Measurements from ENCODE around the gene RARB. TPM values are rescaled to one million over a fixed set of nuclear protein-coding genes. Genes with fewer than 3 reads are reported as not detected.

RARB gene
- total and polyA plus RNA-seq, 10 donors: 1.5 to 13.0 (median 7.5) TPM

GRCh38 chr3:25474052-25474451, 46.0 kb downstream of the RARB start:
- intact Hi-C loops (cut with DNase I; ENCODE audit: low total_unique reads): no loop called here
- 90 to 100% (median 93%) methylated on average over 1 of the region's 1 CpG for WGBS, 5 donors

GRCh38 chr3:25476639-25477038, 48.6 kb downstream of the RARB start:
- Histone ChIP-seq H3K36me3 (no peaks in the 10 kb centered on the region), H3K4me3 (no peak overlapping the region), H3K27ac (no peak overlapping the region), H3K9me3 (no peaks in the 10 kb centered on the region), H3K27me3 (replicated peaks in 1 of 7) (no peaks in the 10 kb centered on the region), H3K4me1 (peaks cover 0 to 16% (median 7%) of the 10 kb centered on the region in 6 donors)
- TF ChIP-seq POLR2A (IDR thresholded peaks at IDR 0.05) (no peak), POLR2AphosphoS5 (IDR thresholded peaks at IDR 0.05) (no peak)
- TF ChIP-seq, protein P1, sequence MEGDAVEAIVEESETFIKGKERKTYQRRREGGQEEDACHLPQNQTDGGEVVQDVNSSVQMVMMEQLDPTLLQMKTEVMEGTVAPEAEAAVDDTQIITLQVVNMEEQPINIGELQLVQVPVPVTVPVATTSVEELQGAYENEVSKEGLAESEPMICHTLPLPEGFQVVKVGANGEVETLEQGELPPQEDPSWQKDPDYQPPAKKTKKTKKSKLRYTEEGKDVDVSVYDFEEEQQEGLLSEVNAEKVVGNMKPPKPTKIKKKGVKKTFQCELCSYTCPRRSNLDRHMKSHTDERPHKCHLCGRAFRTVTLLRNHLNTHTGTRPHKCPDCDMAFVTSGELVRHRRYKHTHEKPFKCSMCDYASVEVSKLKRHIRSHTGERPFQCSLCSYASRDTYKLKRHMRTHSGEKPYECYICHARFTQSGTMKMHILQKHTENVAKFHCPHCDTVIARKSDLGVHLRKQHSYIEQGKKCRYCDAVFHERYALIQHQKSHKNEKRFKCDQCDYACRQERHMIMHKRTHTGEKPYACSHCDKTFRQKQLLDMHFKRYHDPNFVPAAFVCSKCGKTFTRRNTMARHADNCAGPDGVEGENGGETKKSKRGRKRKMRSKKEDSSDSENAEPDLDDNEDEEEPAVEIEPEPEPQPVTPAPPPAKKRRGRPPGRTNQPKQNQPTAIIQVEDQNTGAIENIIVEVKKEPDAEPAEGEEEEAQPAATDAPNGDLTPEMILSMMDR (IDR thresholded peaks at IDR 0.05 in 8 of 11, conservative IDR thresholded peaks at IDR 0.05 in 3 of 11): no peak
- intact Hi-C loops (cut with DNase I; ENCODE audit: low total_unique reads): no loop called here
- DNase-seq: no peak
- 38 to 66% (median 59%) methylated on average over 2 of the region's 2 CpGs for WGBS, 5 donors

More at GRCh38 chr3:25474052-25474451, 46.0 kb downstream of the RARB start:
- Histone ChIP-seq H3K27me3 (replicated peaks in 1 of 7) (no peaks in the 10 kb centered on the region), H3K36me3 (no peaks in the 10 kb centered on the region), H3K4me1 (peaks cover 15 to 32% (median 21%) of the 10 kb centered on the region in 6 donors), H3K4me3 (no peak overlapping the region), H3K27ac (no peak overlapping the region), H3K9me3 (no peaks in the 10 kb centered on the region)
- TF ChIP-seq, protein P1 (IDR thresholded peaks at IDR 0.05 in 8 of 11, conservative IDR thresholded peaks at IDR 0.05 in 3 of 11): no peak
- TF ChIP-seq POLR2A (IDR thresholded peaks at IDR 0.05): no peak
- no peak for TF ChIP-seq POLR2AphosphoS5 (IDR thresholded peaks at IDR 0.05)
- DNase-seq: no peak

DNA sequence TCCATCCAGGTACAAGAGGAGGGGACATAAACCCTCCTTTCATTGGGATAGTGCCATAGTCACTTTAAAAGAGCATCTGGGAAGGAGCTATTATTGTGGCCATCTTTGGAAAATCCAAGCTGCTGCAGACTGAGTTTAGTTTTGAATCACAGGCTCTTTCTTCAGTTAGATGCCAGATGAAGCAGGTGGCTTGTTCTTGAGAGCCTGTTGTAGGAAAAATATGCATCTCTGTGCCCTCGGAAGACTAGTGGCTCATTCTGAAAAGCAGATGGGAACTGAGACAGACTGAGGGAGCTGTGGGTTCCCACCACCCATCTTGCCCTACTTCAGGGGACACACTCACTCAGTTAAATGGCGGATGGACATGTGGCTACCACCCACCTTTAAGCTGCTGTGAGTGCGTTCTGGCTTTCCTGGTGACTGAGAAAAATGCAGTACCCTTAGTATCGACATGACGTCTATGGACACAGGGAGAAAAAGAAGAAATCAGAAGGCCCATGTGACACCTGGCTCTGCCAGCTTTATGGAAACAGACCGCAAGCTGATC, 50.2 kb downstream of the RARB start:
- intact Hi-C loops (cut with DNase I; ENCODE audit: low total_unique reads): no loop called here

More for the DNA sequence above, 50.2 kb downstream of the RARB start:
- no peak for DNase-seq
- H3K4me1 ChIP-seq: peaks cover 0 to 16% (median 3%) of the 10 kb centered on the region in 6 donors
- no peak overlapping the region for H3K4me3 ChIP-seq
- 75 to 80% (median 76%) methylated on average over 6 of the region's 6 CpGs for WGBS, 5 donors
- TF ChIP-seq POLR2A (IDR thresholded peaks at IDR 0.05): no peak
- TF ChIP-seq POLR2AphosphoS5 (IDR thresholded peaks at IDR 0.05): no peak
- TF ChIP-seq, protein P1 (IDR thresholded peaks at IDR 0.05 in 8 of 11, conservative IDR thresholded peaks at IDR 0.05 in 3 of 11): no peak
- H3K9me3 ChIP-seq: no peaks in the 10 kb centered on the region
- no peaks in the 10 kb centered on the region for H3K36me3 ChIP-seq
- no peaks in the 10 kb centered on the region for H3K27me3 ChIP-seq (replicated peaks in 1 of 7)
- H3K27ac ChIP-seq: peak overlapping the region in 1 of 8 donors; percentile 2
